Stomach (tissue), 4 donors: ENCODE measurements around the gene MORC1.

ENCODE experiments used
- EP300 ChIP-seq: sonication (generic); formaldehyde crosslinking; IDR thresholded peaks from one replicate; pipeline ENCODE4 v1.6.1; 2017; ENCODE audit warnings: antibody characterized with exemption
- POLR2A ChIP-seq, 4 donors: fragments of 450-650 bp; IDR thresholded peaks; one replicate each; pipeline ENCODE4 v1.6.1; 2016; ENCODE audit warnings: antibody characterized with exemption in 4 of 4, control low read depth in 2 of 4, mild to moderate bottlenecking in 1 of 4, moderate library complexity in 1 of 4
- POLR2AphosphoS5 ChIP-seq, 3 donors: sonication (generic); formaldehyde crosslinking; IDR thresholded peaks; one replicate each; pipeline ENCODE4 v1.6.1; 2016; ENCODE audit warnings: antibody characterized with exemption in 3 of 3
- TF ChIP-seq, protein P1 (sequence below), 7 experiments: fragments of 450-650 bp in 4 of 7; fragments of 200-600 bp in 3 of 7; sonication (generic) in 3 of 7; IDR thresholded peaks; one replicate each; pipeline ENCODE4 v1.5.1; 2016 to 2019; ENCODE audit warnings: antibody characterized with exemption in 7 of 7, control low read depth in 2 of 7, mild to moderate bottlenecking in 1 of 7

DNA sequence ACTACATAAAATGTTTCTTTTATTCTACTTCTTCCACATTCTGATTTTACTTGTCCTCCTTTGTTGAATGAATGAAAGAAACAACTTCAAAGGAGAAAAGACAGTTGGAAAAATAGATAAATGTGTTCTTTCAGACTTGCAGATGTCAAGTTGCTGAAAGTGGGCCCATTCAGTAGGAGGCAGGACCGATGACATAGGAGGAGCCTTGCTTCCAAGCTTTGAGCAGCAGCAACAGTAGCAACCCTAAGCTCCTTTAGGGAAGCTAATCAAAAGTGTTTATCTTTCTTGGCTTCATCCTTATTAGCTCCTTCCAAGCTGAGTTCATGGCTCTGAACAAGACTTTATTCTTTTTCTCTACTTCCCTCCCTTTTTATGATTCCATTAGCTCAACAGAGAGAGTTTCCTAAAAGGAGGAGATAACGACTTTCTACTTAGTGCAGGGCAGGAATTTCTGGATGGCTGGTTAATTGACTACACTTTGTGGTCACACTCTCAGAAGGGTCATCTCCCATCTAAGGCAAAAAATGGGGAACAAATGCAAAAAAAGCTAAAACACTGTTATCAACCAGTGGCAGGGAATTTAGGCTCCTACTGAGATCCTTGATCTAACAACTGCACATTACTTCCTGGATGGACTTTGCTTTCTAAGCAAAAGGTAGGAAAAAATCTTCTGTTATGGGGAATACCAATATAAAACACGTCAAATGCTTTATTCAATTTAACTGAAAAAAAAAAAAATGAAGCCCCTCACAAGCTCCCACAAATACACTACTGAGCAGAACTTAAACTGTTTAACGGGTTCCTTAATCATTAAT is 4.8 kb downstream of the MORC1 start:
- TF ChIP-seq, protein P1, sequence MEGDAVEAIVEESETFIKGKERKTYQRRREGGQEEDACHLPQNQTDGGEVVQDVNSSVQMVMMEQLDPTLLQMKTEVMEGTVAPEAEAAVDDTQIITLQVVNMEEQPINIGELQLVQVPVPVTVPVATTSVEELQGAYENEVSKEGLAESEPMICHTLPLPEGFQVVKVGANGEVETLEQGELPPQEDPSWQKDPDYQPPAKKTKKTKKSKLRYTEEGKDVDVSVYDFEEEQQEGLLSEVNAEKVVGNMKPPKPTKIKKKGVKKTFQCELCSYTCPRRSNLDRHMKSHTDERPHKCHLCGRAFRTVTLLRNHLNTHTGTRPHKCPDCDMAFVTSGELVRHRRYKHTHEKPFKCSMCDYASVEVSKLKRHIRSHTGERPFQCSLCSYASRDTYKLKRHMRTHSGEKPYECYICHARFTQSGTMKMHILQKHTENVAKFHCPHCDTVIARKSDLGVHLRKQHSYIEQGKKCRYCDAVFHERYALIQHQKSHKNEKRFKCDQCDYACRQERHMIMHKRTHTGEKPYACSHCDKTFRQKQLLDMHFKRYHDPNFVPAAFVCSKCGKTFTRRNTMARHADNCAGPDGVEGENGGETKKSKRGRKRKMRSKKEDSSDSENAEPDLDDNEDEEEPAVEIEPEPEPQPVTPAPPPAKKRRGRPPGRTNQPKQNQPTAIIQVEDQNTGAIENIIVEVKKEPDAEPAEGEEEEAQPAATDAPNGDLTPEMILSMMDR (IDR thresholded peaks at IDR 0.05): no peak
- TF ChIP-seq POLR2AphosphoS5 (IDR thresholded peaks at IDR 0.05) (no peak), EP300 (no peak), POLR2A (IDR thresholded peaks at IDR 0.05) (no peak)
